Stimulated activated CD4-positive, alpha-beta T cell treated with anti-CD3 and anti-CD28 coated beads, Interleukin-12 subunit alpha, Interleukin-12 subunit beta, amount 100 ng/mL, for 48 hours (primary cell): Measurements from ENCODE around the gene ZNF644.
"Not testable (repeated sequence)": the region's sequence is repeated elsewhere in the genome, so short reads cannot be mapped to it uniquely, and the experiment has no call there.

Source experiments
- DNase-seq, 3 donors: peaks; one replicate each; pipeline ENCODE4 v3.0.0-alpha.2; 2020; ENCODE audit warnings: low read depth in 2 of 3, low spot score in 1 of 3

ZNF644 gene

DNA sequence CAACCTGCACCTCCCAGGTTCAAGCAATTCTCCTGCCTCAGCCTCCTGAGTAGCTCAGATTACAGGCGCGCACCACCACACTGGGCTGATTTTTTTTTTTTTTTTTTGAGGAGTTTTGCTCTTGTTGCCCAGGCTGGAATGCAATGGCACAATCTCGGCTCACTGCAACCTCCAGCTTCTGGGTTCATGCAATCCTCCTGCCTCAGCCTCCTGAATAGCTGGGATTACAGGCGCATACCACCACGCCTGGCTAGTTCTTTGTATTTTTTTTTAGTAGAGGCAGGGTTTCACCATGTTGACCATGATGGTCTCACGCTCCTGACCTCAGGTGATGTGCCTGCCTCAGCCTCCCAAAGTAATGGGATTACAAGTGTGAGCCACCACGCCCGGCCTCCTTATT lies 93.6 kb downstream of the ZNF644 start:
- not testable (repeated sequence) for DNase-seq

DNA sequence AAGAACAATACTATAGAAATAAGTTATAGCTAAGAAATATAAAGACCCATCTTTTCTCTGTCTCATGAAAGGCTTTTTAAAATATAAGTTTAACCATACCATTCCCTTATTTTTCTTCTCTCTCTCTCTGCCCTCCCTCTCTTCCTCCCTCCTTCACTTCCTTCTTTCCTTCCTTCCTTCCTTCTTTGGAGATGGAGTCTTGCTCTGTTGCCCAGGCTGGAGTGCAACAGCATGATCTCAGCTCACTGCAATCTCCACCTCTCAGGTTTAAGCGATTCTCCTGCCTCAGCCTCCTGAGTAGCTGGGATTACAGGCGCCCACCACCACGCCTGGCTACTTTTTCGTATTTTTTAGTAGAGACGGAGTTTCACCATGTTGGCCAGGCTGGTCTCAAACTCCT lies 94.2 kb downstream of the ZNF644 start:
- not testable (repeated sequence) for DNase-seq

- no peak for DNase-seq
These were observed 94.9 kb downstream of the ZNF644 start for GRCh38 chr1:90926971-90927370.

DNA sequence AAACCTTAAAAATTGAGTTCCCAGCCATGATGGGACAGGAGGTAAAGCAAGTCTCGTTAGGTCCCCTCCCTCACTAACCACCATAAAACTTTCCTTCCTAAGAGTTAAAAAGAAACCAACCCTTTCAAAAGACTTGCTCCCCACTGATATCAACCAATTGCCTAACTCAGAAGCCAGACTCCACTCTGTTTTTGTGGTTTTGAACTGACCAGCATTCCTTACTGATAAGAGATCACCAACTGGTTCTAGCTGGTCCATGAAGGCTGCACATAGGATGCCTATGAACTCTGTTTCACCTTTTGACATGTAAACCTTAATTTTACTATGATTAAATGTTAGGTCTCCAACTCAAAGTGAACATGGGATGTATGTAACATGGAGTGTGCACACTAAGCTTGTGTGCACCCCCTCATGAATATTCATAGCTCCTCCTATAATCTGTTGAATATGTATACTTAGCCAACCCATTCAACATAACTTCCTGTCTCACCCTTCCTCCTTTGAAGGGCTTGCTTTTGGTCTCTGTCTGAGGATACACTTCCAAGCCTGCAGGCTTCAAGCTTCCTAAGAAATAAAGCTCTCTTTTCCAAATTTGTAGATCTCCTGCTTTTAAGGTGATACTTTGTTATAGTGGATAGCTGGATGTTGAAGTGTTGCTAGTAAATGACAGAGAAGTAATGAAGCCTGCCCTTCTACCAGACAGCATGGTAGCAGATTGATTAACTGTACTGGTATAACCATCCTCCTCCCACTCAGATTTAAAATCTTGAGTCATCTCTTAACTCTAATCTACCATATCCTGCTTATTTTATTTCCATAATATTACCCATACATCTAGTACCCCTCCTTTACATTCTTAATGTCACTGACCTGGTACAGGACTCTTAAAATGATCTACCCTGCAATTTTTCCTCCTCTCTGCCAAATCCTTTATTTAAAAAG lies 95.6 kb downstream of the ZNF644 start:
- DNase-seq = no peak

DNA sequence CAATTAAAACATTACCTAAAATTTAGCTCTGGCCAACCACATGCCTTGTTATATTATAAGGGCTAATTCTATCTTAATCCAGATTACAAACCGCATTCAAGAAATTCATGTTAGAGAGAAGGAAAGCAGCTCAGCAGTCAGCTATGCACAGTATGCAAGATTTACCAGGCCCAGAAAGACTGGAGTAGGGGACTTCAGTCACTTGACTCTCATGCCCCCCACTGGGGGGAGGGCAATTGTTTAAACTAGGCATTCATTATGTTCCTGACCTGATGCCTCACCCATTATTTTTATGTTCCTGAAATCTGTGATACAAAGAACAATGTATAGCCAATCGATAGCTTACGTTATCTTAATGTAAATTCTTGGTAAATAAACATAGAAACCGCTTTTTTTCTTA lies 96.9 kb downstream of the ZNF644 start:
- DNase-seq = no peak

DNA sequence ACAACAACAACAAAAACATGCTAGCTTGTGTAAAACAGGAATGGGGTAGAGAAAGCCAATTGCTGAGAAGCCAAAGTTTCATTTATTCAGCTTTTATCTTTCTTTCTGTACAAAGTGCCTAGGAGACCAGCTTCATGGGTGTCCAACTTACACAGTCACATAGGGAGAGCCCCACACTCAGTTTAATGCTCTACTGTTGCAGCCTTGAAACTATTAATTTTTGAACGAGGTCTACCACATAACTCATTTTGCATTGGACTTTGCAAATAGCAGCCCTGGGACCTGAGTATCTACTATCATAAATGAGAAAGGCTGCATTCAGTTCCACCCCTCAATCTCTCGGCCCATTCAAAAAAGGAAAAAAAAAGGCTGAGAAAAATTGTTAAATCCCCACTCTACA lies 98.8 kb downstream of the ZNF644 start:
- no peak for DNase-seq

DNA sequence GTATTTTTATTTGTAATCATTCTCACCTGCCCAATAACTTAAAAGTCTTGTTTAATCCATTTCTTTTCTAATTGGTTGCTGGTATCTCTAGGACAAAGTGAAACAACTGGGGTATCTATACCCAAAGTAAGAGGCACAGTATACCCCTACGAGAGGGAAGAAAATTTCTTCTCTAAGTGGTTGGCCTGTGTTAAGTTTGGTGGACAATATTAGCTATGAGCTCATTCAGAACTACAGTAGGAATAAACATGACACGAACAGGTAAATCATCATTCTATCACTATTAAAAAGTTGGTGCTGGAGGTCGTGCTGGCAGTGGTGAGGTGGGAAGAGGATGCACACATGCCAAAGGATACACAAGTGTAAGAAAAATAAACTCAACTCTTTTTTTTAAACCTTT lies 99.6 kb downstream of the ZNF644 start:
- no peak for DNase-seq

- DNase-seq = no peak
These were observed 101.9 kb downstream of the ZNF644 start for GRCh38 chr1:90919900-90920299.

DNA sequence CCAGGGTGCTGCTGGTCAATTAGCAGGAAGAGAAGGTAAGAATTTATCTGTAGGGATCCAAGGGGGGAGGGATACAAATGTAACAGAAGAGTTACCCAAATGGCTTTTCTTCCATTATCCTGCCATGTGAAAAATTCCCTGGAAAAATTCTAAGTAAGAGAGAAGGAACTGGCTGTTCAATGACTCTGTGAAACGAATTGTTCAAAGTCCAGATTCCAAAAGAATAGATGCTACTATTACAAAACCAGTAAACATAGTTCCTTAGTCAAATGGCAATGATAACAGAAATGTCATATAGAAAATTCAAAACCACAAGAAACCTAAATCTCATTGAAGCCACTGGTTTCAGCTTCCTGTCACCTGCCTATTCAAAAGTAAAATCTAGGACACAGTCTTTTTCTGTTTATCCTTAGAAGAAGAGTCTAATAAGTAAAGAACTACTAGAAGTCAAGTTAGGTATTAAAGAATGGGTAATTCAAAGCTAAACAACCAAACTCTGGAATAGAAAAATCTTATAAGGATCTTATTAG lies 102.6 kb downstream of the ZNF644 start:
- no peak for DNase-seq

GRCh38 chr1:90911353-90911752 lies 110.5 kb downstream of the ZNF644 start:
- DNase-seq = no peak

GRCh38 chr1:90902672-90903071 lies 119.2 kb downstream of the ZNF644 start:
- no peak for DNase-seq

GRCh38 chr1:90899263-90899662 lies 122.6 kb downstream of the ZNF644 start:
- no peak for DNase-seq

GRCh38 chr1:90893679-90894078 lies 128.2 kb downstream of the ZNF644 start:
- not testable (repeated sequence) for DNase-seq

DNA sequence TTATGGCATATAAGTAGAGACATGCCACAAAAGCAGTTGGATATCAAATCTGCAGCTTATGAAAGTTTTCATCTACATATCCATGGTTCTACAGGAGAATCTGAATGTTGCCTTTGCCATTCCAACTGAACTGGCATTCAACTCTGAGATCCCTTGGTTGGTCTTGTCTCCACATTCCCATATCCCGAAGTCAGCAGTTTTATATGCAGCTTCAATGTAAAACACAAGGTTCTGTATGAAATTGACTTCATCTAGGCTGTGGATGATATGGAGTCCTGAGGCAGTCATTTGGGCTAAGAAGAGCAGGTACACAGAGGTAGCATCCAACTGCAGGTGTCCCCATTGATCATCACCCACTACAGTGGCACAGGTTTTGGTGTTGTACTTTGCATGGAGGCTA lies 129.0 kb downstream of the ZNF644 start:
- not testable (repeated sequence) for DNase-seq

- not testable (repeated sequence) for DNase-seq
These were observed 129.6 kb downstream of the ZNF644 start for GRCh38 chr1:90892196-90892595.

- not testable (repeated sequence) for DNase-seq
These were observed 130.1 kb downstream of the ZNF644 start for GRCh38 chr1:90891756-90892155.

- no peak for DNase-seq
These were observed 139.6 kb downstream of the ZNF644 start for GRCh38 chr1:90882221-90882620.

- DNase-seq = no peak
These were observed 140.8 kb downstream of the ZNF644 start for GRCh38 chr1:90881034-90881433.

- no peak for DNase-seq
These were observed 142.6 kb downstream of the ZNF644 start for GRCh38 chr1:90879281-90879680.

DNA sequence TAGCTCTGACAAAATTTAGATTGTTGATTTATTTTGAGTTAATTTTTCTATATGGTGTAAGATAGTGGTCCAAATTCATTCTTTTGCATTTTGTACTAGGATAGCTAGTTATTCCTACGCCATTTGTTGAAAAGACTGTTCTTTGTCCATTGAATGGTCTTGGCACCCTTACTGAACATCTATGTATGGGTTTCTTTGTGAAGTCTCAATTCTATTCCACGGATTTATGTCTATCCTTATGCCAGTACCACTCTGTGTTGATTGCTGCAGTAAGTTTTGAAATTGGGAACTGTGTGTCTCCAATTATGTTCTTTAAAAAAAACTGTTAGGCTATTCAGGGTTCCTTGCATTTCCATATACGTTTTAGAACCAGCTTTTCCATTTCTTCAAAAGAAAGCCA lies 145.7 kb downstream of the ZNF644 start:
- no peak for DNase-seq
